ENCODE results near the gene NCAM1.

NCAM1 gene

DNA sequence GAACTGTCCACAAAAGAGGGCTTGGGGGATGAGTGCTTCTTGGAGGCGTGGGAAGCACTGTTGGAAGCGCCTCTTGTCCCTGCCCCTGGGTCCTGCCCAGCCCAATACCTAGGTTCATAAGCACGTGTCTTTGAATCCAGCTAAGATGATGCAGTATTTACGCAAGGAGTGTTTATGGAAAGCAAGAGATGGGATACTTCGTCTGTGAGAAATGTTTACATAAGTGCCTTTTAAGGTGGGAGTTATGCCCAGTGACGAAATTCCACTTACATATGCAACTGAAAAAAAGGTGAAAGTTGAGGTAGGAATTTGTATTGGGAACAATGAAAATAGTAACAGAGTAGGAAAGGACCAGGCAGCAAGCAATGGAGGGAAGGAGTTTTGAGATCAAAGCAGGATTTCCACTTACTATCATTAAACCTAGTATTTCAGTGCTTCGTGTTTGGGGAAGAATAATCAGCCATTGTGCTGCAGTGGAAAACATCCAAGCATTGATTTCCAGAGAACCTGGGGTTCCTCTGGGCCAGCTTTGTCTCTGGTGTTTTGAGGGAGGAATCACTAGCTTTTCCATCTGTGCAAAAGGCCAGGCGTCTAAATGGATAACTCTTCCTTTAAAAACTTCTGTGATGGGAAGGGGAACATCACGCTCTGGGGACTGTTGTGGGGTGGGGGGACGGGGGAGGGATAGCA is 237.9 kb downstream of the NCAM1 start:
- Histone ChIP-seq H3K4me2 (ENCODE audit: low read depth, low read length, poor library complexity, severe bottlenecking) (no peak overlapping the region), H3K9me3 (ENCODE audit: insufficient read depth, low read length) (no peaks in the 10 kb centered on the region), H3K36me3 (ENCODE audit: low read length) (no peaks in the 10 kb centered on the region), H3K4me3 (ENCODE audit: insufficient read depth, low read length, poor library complexity, severe bottlenecking) (no peak overlapping the region), H3K27me3 (ENCODE audit: low read length) (no peaks in the 10 kb centered on the region), H3K27ac (ENCODE audit: low read depth, low read length) (no peak overlapping the region), H2AFZ (ENCODE audit: low read depth, low read length, severe bottlenecking) (no peak overlapping the region), H3K9me2 (replicated peaks; ENCODE audit: insufficient read depth, low read length) (no peaks in the 10 kb centered on the region), H4K20me1 (ENCODE audit: low read depth, low read length) (no peaks in the 10 kb centered on the region), H3K79me2 (ENCODE audit: insufficient read depth, low read length) (no peaks in the 10 kb centered on the region), H3F3A (ENCODE audit: insufficient read depth) (no peaks in the 10 kb centered on the region), H3K9ac (ENCODE audit: low read length) (no peak overlapping the region)
- no peak for TF ChIP-seq EZH2phosphoT487 (conservative IDR thresholded peaks at IDR 0.05; ENCODE audit: low read length)
- TF ChIP-seq, protein P1, sequence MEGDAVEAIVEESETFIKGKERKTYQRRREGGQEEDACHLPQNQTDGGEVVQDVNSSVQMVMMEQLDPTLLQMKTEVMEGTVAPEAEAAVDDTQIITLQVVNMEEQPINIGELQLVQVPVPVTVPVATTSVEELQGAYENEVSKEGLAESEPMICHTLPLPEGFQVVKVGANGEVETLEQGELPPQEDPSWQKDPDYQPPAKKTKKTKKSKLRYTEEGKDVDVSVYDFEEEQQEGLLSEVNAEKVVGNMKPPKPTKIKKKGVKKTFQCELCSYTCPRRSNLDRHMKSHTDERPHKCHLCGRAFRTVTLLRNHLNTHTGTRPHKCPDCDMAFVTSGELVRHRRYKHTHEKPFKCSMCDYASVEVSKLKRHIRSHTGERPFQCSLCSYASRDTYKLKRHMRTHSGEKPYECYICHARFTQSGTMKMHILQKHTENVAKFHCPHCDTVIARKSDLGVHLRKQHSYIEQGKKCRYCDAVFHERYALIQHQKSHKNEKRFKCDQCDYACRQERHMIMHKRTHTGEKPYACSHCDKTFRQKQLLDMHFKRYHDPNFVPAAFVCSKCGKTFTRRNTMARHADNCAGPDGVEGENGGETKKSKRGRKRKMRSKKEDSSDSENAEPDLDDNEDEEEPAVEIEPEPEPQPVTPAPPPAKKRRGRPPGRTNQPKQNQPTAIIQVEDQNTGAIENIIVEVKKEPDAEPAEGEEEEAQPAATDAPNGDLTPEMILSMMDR (IDR thresholded peaks at IDR 0.05; ENCODE audit: insufficient read depth, low read length, poor library complexity, severe bottlenecking): no peak

DNA sequence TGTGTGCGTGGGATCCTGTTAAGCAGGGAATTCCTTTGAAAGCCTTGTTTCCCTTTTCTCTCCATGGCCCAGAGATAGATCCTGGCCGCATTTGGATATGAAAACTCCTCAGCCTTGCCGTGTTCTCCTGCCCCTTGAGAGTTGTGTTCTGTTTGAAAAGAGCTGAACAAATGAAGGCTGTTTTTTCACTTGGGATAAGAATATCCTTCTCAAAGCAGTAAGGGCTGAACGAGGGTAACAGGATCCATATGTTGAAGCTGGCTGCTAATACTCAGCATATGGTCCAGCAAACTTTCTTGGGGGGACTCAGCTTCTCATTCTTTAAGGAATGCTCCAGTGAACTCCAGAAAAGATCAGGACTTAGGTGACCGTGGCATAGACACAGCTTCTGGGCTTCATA is 238.6 kb downstream of the NCAM1 start:
- H3K4me2 ChIP-seq (ENCODE audit: low read depth, low read length, poor library complexity, severe bottlenecking): no peak overlapping the region
- no peaks in the 10 kb centered on the region for H3K79me2 ChIP-seq (ENCODE audit: insufficient read depth, low read length)
- H3K4me3 ChIP-seq (ENCODE audit: insufficient read depth, low read length, poor library complexity, severe bottlenecking): no peak overlapping the region
- H3K9ac ChIP-seq (ENCODE audit: low read length): no peak overlapping the region
- no peaks in the 10 kb centered on the region for H4K20me1 ChIP-seq (ENCODE audit: low read depth, low read length)
- H3K27me3 ChIP-seq (ENCODE audit: low read length): no peaks in the 10 kb centered on the region
- H2AFZ ChIP-seq (ENCODE audit: low read depth, low read length, severe bottlenecking): no peak overlapping the region
- no peaks in the 10 kb centered on the region for H3K9me3 ChIP-seq (ENCODE audit: insufficient read depth, low read length)
- TF ChIP-seq EZH2phosphoT487 (conservative IDR thresholded peaks at IDR 0.05; ENCODE audit: low read length): no peak
- TF ChIP-seq, protein P1 (IDR thresholded peaks at IDR 0.05; ENCODE audit: insufficient read depth, low read length, poor library complexity, severe bottlenecking): no peak
- no peaks in the 10 kb centered on the region for H3K9me2 ChIP-seq (replicated peaks; ENCODE audit: insufficient read depth, low read length)
- no peaks in the 10 kb centered on the region for H3F3A ChIP-seq (ENCODE audit: insufficient read depth)
- H3K36me3 ChIP-seq (ENCODE audit: low read length): no peaks in the 10 kb centered on the region
- no peak overlapping the region for H3K27ac ChIP-seq (ENCODE audit: low read depth, low read length)

DNA sequence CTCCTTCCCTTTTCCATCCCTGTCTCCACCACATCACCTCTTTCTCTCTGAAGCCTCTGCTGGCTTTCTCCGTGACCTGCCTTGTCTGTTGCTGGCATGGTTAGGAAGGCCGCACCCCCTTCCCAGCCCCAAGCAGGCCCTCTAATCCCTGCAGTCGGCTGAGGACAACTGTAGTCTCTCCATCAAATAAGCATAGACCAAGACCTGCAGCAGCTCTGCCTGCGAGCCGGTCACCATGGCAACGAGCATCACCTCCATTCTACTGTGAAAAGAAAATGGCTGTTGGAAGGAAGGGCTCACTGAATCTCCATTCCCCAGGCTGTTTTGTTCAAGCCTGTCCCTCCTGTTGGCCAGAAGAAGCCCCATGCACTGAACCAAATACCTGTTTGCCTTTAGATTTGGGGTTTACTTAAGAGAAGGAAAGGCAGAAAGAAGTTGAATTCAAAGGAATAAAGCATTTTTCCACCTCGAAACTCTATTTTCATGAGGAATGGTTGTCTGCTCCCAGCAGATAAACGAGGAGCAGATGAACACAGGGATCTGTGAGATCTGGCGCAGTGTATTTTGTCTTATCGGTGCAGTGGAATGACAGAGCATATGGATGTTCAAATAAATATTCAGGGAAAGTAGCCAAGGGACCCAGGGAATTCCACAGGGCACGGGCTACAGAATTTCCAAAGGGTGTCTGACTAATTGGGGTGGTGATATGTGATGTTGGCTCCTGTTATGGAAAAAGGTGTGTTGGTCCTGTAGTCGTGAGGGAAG is 240.0 kb downstream of the NCAM1 start:
- Histone ChIP-seq H3K79me2 (ENCODE audit: insufficient read depth, low read length) (no peaks in the 10 kb centered on the region), H3K4me3 (ENCODE audit: insufficient read depth, low read length, poor library complexity, severe bottlenecking) (no peak overlapping the region), H2AFZ (ENCODE audit: low read depth, low read length, severe bottlenecking) (no peak overlapping the region), H3K4me2 (ENCODE audit: low read depth, low read length, poor library complexity, severe bottlenecking) (no peak overlapping the region), H3K9ac (ENCODE audit: low read length) (no peak overlapping the region), H3K27ac (ENCODE audit: low read depth, low read length) (no peak overlapping the region), H3K9me2 (replicated peaks; ENCODE audit: insufficient read depth, low read length) (no peaks in the 10 kb centered on the region), H4K20me1 (ENCODE audit: low read depth, low read length) (no peaks in the 10 kb centered on the region), H3K27me3 (ENCODE audit: low read length) (no peaks in the 10 kb centered on the region), H3F3A (ENCODE audit: insufficient read depth) (no peaks in the 10 kb centered on the region), H3K9me3 (ENCODE audit: insufficient read depth, low read length) (no peaks in the 10 kb centered on the region), H3K36me3 (ENCODE audit: low read length) (no peaks in the 10 kb centered on the region)
- TF ChIP-seq, protein P1 (IDR thresholded peaks at IDR 0.05; ENCODE audit: insufficient read depth, low read length, poor library complexity, severe bottlenecking): no peak
- no peak for TF ChIP-seq EZH2phosphoT487 (conservative IDR thresholded peaks at IDR 0.05; ENCODE audit: low read length)

Data from SU-DHL-6 (cell line).